ENCODE results near the gene PTPRN2.

GRCh38 chr7:158401826-158402225, 185.8 kb downstream of the PTPRN2 start:
- TF ChIP-seq CTCF (IDR thresholded peaks at IDR 0.05) = no peak
- no peak for TF ChIP-seq EP300 (IDR thresholded peaks at IDR 0.05)
- TF ChIP-seq POLR2A (IDR thresholded peaks at IDR 0.05) = no peak

All from sigmoid colon (tissue), 4 donors.